Neuronal stem cell (in vitro differentiated cells): ENCODE results near the gene MFAP2.

Experiments
- DNase-seq: peaks from one replicate; pipeline ENCODE4 v3.0.0-alpha.2; 2013; ENCODE audit warnings: low spot score
- H2AFZ ChIP-seq: one replicate; pipeline ENCODE4 v1.6.1; 2013; ENCODE audit warnings: mild to moderate bottlenecking, low read length, inconsistent platforms
- H2AK5ac ChIP-seq: 2 replicates; pipeline ENCODE4 v1.6.1; 2013; ENCODE audit warnings: low read depth, mild to moderate bottlenecking, inconsistent platforms, low read length, moderate library complexity, mixed read lengths
- H2BK120ac ChIP-seq: 2 replicates; pipeline ENCODE4 v1.6.1; 2013; ENCODE audit warnings: low read depth, mild to moderate bottlenecking, inconsistent platforms, low read length, moderate library complexity, mixed read lengths
- H2BK12ac ChIP-seq: one replicate; pipeline ENCODE4 v1.6.1; 2013; ENCODE audit warnings: low read length, inconsistent platforms
- H2BK15ac ChIP-seq: 2 replicates; pipeline ENCODE4 v1.6.1; 2013; ENCODE audit warnings: mild to moderate bottlenecking, low read length, inconsistent platforms, mixed read lengths
- H2BK5ac ChIP-seq: one replicate; pipeline ENCODE4 v1.6.1; 2013; ENCODE audit warnings: inconsistent platforms, mild to moderate bottlenecking, low read length, moderate library complexity
- H3K14ac ChIP-seq: one replicate; pipeline ENCODE4 v1.6.1; 2013; ENCODE audit warnings: low read length, inconsistent platforms
- H3K18ac ChIP-seq: 2 replicates; pipeline ENCODE4 v1.6.1; 2013; ENCODE audit warnings: low read length, inconsistent platforms
- H3K23ac ChIP-seq: 2 replicates; pipeline ENCODE4 v1.6.1; 2013; ENCODE audit warnings: low read depth, mild to moderate bottlenecking, mixed read lengths, low read length, inconsistent platforms; ENCODE audit not compliant: poor library complexity
- H3K27ac ChIP-seq: replicated peaks from 3 replicates; pipeline ENCODE4 v1.5.1; 2013; ENCODE audit warnings: low read length, inconsistent platforms
- H3K27me3 ChIP-seq, 3 experiments: 2 replicates each; pipeline ENCODE4 v1.6.1; 2013; ENCODE audit warnings: low read length in 3 of 3, mild to moderate bottlenecking in 2 of 3, inconsistent platforms in 1 of 3, low read depth in 1 of 3, mixed read lengths in 1 of 3, moderate library complexity in 1 of 3; ENCODE audit not compliant: control insufficient read depth in 3 of 3, insufficient read depth in 3 of 3
- H3K36me3 ChIP-seq, 2 donors: replicated peaks in 1 of 2; 2 replicates each; pipeline ENCODE4 v1.6.1; 2013; ENCODE audit warnings: low read length in 2 of 2; ENCODE audit not compliant: control insufficient read depth in 2 of 2, insufficient read depth in 2 of 2
- H3K4ac ChIP-seq: 2 replicates; pipeline ENCODE4 v1.6.1; 2013; ENCODE audit warnings: inconsistent platforms, mild to moderate bottlenecking, low read length, moderate library complexity
- H3K4me1 ChIP-seq, 2 donors: 1 replicate in 1 of 2; 2 replicates in 1 of 2; pipeline ENCODE4 v1.6.1; 2013; ENCODE audit warnings: low read length in 2 of 2, low read depth in 1 of 2; ENCODE audit not compliant: control insufficient read depth in 2 of 2, insufficient read depth in 1 of 2
- H3K4me2 ChIP-seq: one replicate; pipeline ENCODE4 v1.6.1; 2013; ENCODE audit warnings: mild to moderate bottlenecking, low read length, inconsistent platforms; ENCODE audit not compliant: insufficient read depth, poor library complexity, severe bottlenecking
- H3K4me3 ChIP-seq, 2 donors: 2 replicates each; pipeline ENCODE4 v1.5.1; 2013; ENCODE audit warnings: low read length in 2 of 2, mild to moderate bottlenecking in 2 of 2, inconsistent platforms in 1 of 2, moderate library complexity in 1 of 2
- H3K79me1 ChIP-seq: one replicate; pipeline ENCODE4 v1.6.1; 2013; ENCODE audit warnings: low read depth, mild to moderate bottlenecking, inconsistent platforms, low read length, moderate library complexity
- H3K9ac ChIP-seq: one replicate; pipeline ENCODE4 v1.6.1; 2013; ENCODE audit warnings: mild to moderate bottlenecking, low read depth, low read length, inconsistent platforms; ENCODE audit not compliant: poor library complexity
- H3K9me3 ChIP-seq, 2 donors: replicated peaks in 1 of 2; 2 replicates each; pipeline versions ENCODE3 to v1.6.1; 2013; ENCODE audit warnings: low read length in 2 of 2, mild to moderate bottlenecking in 2 of 2, inconsistent platforms in 1 of 2, low read depth in 1 of 2, mixed read lengths in 1 of 2, moderate library complexity in 1 of 2; ENCODE audit not compliant: control insufficient read depth in 2 of 2, insufficient read depth in 1 of 2
- H4K8ac ChIP-seq: one replicate; pipeline ENCODE4 v1.6.1; 2013; ENCODE audit warnings: low read depth, mild to moderate bottlenecking, inconsistent platforms, low read length, moderate library complexity
- H4K91ac ChIP-seq: one replicate; pipeline ENCODE4 v1.6.1; 2013; ENCODE audit warnings: low read length, low read depth, mild to moderate bottlenecking, inconsistent platforms; ENCODE audit not compliant: poor library complexity
- WGBS, 2 donors: extraction: QIAGEN DNeasy Blood & Tissue Kit; methylation state at CpG; one replicate each; pipeline ENCODE4 v1.1.7; 2013; ENCODE audit warnings: missing lambda C conversion rate in 2 of 2, mixed read lengths in 1 of 2; ENCODE audit not compliant: insufficient read length in 2 of 2, insufficient replicate concordance in 1 of 2; ENCODE audit errors: extremely low coverage in 2 of 2; 5-methylcytosine and 5-hydroxymethylcytosine counted together

Gene MFAP2

DNA sequence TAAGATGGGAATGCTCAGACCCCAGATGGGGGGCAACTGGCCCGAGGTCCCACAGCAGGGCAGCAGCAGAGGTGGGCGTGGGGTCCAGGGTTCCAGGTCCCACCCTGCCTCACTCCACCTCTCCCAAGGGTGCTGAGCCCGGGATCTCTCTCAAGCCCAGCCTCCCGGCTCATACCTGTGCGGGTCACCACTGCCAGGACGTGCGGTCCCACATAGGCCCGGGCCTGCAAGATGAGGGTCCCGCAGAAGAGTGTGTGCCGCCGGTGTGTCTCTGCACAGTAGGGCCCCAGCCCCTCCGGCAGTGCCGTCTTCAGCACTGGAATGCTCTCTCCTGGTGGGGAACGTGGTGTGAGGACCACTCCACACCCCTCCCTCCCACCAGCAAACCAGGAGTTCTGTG is 16.4 kb upstream of the MFAP2 start:
- Histone ChIP-seq H2BK5ac (no peak overlapping the region), H3K9me3 (no peaks in the 10 kb centered on the region), H3K4me2 (no peak overlapping the region), H4K8ac (no peak overlapping the region), H3K27ac (no peak overlapping the region), H3K27me3 (no peaks in the 10 kb centered on the region), H2BK120ac (peak overlapping the region; percentile 61), H2BK15ac (no peak overlapping the region), H2BK12ac (no peak overlapping the region), H3K4me1 (no peaks in the 10 kb centered on the region), H2AFZ (no peak overlapping the region), H3K14ac (no peak overlapping the region), H3K18ac (no peak overlapping the region), H3K23ac (peak overlapping the region; percentile 43), H3K36me3 (peaks cover 11 to 24% of the 10 kb centered on the region in 2 donors), H3K9ac (no peak overlapping the region), H4K91ac (no peak overlapping the region), H3K79me1 (peaks cover 2% of the 10 kb centered on the region), H2AK5ac (no peak overlapping the region), H3K4me3 (no peak overlapping the region), H3K4ac (no peak overlapping the region)
- DNase-seq: no peak
- no CpG with 5 or more reads among the region's 14 CpGs for WGBS, 2 donors

DNA sequence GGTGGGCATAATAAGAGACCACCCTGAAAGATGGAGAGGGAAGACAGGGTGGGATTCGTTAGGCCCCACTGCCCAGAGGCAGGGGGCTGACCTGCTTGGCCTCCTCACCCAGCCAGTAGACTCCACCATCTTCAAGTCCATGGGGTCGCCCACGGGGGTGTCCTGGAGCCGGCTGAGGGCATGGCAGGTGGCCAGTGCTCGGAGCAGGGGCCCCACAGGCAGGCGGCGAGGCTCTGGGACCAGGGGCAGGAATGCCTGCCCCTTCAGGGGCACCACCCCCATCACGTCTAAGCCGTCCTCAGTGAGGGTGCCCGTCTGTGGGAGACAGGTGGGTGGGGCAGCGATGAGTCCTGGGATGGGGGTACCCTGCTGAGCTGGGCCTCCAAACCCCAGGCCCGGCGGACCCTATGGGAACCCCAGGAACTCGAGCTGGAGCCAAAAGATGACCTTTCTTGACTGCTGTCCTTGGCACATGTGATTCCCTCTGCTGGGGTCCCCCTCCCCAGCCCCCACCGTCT is 13.2 kb upstream of the MFAP2 start:
- Histone ChIP-seq H2BK15ac (no peak overlapping the region), H3K23ac (peak overlapping the region; percentile 73), H2BK12ac (no peak overlapping the region), H2BK5ac (peak overlapping the region; percentile 53), H3K36me3 (peaks cover 11 to 19% of the 10 kb centered on the region in 2 donors), H4K91ac (no peak overlapping the region), H2AFZ (no peak overlapping the region), H3K9me3 (no peaks in the 10 kb centered on the region), H3K4me3 (no peak overlapping the region), H2BK120ac (no peak overlapping the region), H2AK5ac (no peak overlapping the region), H3K18ac (peak overlapping the region; percentile 48), H3K4me2 (no peak overlapping the region), H3K9ac (peak overlapping the region; percentile 60), H3K79me1 (peaks cover 2% of the 10 kb centered on the region), H3K4me1 (no peaks in the 10 kb centered on the region), H3K27me3 (no peaks in the 10 kb centered on the region), H3K4ac (peak overlapping the region; percentile 23), H4K8ac (no peak overlapping the region), H3K27ac (no peak overlapping the region), H3K14ac (no peak overlapping the region)
- DNase-seq: no peak
- WGBS, 2 donors: no CpG with 5 or more reads among the region's 15 CpGs

DNA sequence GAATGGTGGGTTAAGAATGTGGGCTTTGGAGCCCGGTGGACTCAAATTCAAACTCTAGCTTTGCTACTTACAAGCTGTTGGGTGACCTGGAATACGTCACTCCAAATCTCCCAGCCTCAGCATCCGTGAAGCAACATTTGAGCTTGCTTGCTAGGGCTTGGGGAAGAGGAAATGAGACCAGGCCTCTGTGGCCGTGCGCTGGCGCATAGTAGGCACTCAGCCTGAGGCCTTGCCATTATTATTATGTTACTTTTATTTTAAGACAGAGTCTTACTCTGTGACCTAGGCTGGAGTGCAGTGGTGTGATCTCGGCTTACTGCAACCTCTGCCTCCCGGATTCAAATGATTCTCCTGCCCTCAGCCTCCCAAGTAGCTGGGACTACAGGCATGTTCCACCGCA is 12.3 kb upstream of the MFAP2 start:
- Histone ChIP-seq H3K9me3 (no peaks in the 10 kb centered on the region), H3K4me2 (no peak overlapping the region), H3K4me3 (no peak overlapping the region), H2BK5ac (peak overlapping the region; percentile 11), H3K36me3 (peaks cover 13 to 15% of the 10 kb centered on the region in 2 donors), H3K9ac (no peak overlapping the region), H3K18ac (no peak overlapping the region), H3K4ac (no peak overlapping the region), H2BK120ac (no peak overlapping the region), H3K4me1 (no peaks in the 10 kb centered on the region), H4K8ac (no peak overlapping the region), H4K91ac (no peak overlapping the region), H3K27ac (no peak overlapping the region), H2BK12ac (no peak overlapping the region), H3K23ac (no peak overlapping the region), H3K14ac (no peak overlapping the region), H3K79me1 (peaks cover 2% of the 10 kb centered on the region), H2AK5ac (no peak overlapping the region), H2AFZ (no peak overlapping the region), H3K27me3 (no peaks in the 10 kb centered on the region), H2BK15ac (no peak overlapping the region)
- DNase-seq: no peak
- WGBS, 2 donors: no CpG with 5 or more reads among the region's 9 CpGs

DNA sequence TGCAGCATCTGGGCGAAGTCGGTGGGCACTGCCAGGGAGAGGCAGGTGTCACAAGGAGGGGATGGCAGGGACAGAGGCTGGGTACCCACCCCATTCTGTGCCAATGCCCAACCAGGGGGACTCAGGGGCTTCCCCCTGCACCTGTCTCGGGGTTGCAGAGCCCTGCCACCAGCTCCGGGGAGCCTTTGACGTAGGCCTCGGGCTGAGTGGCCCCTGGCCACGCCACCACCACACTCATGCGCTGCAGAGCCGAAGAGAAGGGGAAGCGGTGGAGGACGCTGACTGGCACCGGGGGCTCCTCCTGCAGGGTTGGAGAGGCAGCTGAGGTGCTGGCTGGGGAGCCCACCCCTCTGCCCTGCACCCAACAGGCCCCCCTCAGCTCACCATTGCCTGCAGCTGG is 11.7 kb upstream of the MFAP2 start:
- DNase-seq: no peak
- Histone ChIP-seq H2BK12ac (no peak overlapping the region), H3K23ac (peak overlapping the region; percentile 31), H2BK120ac (no peak overlapping the region), H2BK5ac (peak overlapping the region; percentile 11), H3K4me2 (no peak overlapping the region), H4K8ac (no peak overlapping the region), H4K91ac (no peak overlapping the region), H3K14ac (no peak overlapping the region), H3K27me3 (no peaks in the 10 kb centered on the region), H3K9ac (peak overlapping the region; percentile 66), H3K79me1 (peaks cover 2% of the 10 kb centered on the region), H3K9me3 (no peaks in the 10 kb centered on the region), H2AK5ac (no peak overlapping the region), H3K27ac (no peak overlapping the region), H3K4ac (no peak overlapping the region), H2BK15ac (no peak overlapping the region), H3K18ac (no peak overlapping the region), H3K4me3 (peak overlapping the region in 1 of 2 donors; percentile 60), H2AFZ (no peak overlapping the region), H3K36me3 (peaks cover 17 to 18% of the 10 kb centered on the region in 2 donors), H3K4me1 (no peaks in the 10 kb centered on the region)
- WGBS, 2 donors: no CpG with 5 or more reads among the region's 12 CpGs
